NOMO-1 (cell line): ENCODE results near the gene SV2C.
A peak's percentile ranks its signal among the peaks of the same experiment; 100 is the strongest.

Source experiments
- DNase-seq, 2 experiments: peaks; one replicate each; lab custom pipeline; 2025; ENCODE audit not compliant: unreplicated experiment in 2 of 2; lab: John Stamatoyannopoulos, UW

SV2C gene

DNA sequence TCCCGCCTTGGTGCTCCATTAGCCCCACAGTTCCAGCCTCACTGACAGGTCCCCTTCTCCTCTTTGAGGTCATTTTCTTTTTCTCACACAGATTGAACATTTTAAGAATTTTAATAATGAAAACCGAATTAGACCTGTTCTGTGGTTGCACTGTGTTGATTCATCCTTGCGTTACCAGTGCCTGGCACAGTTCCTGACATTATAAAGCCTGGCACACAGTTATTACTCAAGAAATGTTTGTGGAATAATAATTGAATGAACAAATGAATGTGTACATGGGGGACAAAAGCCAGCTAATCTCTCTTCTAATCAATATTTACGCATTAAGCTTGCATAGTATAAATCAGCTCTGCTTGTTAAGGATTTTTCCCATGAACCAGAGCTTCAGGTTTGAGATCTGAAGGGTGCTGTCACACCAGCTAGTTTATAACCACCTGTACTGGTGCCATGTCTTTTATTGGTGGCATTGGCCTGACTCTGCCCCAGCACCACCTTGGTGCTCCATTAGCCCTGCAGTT lies 80.0 kb downstream of the SV2C start:
- no peak for DNase-seq

DNA sequence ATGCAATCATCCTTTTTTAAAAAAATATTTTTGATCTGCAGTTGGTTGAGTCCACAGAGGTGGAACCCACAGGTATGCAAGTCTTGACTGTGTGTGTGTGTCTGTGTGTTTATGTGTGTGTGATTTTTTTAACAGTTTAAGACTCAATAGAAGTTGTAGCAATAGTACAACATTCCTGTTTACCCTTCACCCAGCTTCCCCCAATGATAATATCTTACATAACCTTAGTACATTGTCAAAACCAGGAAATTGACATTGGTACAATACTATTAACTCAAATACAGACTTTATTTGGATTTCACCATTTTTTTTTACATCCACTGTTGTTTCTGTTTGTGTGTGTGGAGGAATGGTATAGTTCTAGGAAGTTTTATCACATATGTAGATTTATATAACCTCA lies 81.8 kb downstream of the SV2C start:
- no peak for DNase-seq

DNA sequence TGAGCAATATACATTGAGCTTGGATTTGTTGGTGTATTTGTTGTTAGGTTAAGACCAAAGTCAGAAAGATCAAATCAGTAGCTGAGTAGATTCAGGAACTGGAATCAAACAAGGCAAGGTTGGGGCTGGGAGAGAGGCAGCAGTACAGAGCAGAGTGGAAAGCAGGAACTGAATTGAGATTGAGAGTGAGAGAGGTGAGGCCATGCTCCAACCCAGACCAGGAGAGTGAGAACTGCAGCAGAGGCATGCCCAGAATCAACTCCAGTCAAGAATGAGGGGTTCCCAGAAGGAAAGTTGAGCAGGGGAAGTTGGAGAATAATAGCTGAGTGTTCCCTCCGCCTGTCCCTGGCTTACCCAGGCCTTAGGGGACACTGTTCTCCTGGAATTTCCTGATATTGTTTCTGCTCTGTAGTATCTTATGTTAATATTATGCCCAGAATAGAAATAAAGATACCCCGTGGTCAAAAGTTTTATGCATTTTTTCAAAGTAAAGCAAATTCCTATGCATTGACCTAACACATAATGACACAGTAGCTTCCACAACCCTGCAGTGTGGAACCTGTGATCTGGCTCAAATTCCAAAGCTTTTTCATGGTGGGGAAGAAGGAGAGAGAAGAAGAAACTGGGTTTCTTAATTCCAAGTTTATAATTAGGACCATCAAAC lies 82.7 kb downstream of the SV2C start:
- no peak for DNase-seq

DNA sequence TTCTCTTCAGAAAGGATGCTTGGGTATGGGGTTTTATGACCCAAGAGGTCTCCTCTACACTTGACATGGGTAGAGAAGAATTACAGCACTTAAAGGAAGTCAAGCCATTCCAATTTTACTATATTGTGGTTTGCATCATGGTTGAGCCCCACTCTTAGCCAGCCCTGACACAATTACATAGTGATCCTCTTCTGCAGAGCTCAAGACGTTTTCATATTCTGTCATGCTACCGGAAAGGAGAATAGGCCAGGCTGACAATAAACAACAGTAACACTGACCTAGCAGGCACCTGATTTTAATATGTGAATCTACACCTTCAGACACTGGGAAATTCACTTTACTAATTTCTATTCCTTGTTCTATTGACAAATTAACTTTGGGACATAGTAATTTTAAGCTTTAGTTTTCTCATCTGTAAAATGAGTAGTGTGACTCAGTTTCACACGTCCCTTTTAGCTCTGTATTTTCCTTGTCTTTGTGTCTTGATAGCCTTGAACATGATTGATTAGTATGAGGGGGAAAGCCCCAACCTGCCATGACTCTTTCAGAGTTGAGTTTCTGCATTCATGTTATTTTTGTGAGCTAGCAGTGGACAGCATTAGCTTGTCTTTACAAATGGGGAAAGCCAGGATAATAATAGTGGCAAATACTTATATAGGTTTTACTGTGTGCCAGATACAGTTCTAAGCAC lies 83.8 kb downstream of the SV2C start:
- no peak for DNase-seq

DNA sequence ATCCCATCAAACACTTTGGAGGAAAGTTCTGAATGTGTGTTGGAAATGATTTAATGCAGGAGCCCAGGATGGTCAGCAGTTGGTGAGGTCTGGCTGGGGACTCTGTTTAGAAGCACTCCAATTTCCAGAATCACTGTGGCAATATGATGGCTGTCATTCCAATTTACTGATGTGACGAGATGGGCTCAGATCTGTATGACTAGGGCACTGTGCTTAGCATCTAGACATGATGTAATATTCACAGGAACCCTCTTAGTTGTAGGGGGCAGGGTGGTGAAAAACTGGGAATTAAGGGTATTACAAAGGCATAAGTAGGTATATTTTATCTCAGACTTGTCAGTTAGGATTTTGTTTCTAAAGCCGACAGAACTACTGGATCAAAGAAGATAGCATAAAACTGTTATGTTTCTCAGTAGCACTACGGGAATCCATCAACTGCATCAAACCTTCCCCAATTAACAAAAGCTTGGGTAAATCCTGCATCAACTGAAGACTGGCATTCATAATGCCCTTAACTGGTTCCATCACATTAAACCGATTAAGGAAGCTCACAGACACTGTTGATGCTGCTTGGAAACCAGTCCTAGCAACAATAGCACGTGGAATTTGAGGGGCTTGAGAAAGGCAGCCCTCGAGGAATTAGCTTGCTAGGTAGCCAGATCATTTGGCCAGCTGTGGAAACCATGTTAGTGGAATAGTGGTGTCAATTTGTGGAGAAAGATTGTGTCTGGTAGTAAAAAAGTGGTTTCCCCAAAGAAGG lies 86.1 kb downstream of the SV2C start:
- no peak for DNase-seq

DNA sequence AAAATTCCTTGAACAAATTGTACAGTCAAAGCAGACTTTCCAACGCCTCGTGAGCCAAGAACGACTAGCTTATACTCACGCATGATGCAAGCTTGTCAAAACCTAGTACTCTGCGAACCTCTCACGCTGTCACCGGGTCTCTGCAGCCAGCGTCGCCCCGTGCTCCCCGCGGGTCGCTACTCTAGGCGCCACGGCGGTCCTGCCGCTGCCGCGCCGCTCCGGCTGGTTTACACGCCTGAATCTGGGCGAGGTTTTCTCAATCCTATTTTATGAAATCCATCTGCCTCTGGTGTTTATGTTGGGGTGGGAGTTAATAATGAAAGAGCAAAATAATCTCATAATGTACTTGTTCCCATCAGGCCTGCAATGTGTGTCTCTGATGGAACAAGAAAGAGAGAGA lies 90.9 kb downstream of the SV2C start:
- no peak for DNase-seq

DNA sequence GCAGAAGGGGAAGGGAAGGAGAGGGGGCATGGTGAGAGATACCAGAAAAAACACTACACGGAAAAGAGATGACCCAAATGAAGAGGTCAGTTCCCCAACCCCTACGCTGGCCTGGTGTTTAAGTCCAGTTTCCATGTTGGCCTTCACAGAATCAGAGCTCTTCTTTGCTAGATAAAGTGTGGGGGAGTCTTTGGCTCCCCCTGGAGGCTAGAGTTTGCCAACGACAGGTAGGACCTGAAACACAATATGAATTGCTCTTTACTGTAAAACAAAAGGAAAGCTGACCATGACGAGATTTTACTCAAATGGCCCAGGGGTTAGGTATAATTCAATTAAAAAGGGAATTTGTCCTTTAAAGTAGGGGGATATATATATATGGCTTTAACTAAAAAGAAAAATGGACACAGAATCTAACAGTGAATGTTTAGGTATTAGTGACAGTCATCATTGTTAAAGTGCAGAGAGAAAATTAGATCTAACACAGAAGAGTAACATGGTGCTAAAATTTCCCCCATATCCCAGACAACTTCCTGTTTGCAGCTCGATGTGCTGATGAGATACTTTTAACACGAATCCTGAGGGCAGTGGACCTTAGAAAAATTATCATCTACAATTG lies 92.0 kb downstream of the SV2C start:
- DNase-seq, result peak; percentile 23 to 32

DNA sequence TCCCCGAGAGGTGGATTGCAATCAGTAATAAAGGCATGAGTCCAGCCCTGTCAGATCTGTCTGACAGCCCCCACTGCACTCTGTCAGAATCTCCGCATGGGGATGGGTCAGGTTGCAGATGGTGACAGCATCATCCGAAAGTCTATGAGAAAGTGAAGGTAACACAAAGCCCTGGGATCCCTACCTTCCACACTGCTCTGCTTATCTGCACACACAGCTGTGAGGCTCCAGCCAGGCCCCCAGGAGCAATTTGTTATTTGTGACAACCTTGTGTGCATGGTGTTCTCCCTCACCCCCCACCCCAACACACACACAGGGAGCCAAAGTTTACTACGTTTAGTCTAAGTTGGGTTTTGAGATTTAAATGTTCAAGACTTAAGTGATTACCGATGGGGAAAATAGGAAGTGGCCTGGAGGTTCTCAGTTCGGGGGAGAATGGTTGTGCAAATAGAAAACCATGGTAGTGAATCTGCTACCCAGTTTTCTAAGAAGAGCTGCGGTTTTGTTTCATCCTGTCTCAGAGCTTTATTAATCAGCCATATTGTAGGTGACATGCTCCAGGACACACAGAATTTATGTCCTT lies 92.7 kb downstream of the SV2C start:
- DNase-seq, result peak; percentile 43 to 64

DNA sequence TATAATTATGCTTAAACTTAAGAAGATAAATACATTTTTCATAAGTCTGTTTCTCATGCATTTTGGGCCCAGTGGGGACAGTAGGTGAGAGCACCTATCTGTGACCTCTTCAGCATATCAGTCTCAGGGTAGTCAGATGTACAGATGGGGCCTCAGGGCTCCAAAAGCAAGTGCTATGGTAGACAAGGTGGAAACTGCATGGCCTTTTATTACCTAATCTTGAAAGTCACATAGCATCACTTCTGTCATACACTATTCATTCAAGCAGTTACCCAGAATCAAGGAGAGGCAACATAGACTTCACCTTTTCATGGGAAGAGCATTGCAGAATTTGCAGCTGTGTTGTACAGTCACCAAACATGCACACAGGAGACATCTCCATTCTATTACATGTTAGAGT lies 94.8 kb downstream of the SV2C start:
- no peak for DNase-seq

DNA sequence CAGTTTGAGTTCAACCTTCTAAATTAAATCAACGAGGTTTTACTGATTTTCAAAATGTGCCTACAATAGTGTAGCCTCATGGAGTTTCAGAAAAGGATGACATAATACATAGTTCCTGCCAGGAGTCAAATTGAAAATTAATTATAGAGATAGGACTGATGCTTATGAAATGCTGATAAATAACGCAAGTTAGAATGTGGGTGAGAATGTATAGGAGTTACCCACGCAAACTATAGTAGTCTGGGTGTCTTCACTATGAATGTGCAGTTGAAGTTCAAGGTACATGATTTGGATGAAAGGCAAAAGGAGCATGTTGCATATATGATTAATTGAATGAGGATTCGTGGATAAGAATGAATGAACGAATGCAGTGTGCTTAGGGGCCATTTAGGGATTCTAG lies 95.7 kb downstream of the SV2C start:
- DNase-seq, result no peak

DNA sequence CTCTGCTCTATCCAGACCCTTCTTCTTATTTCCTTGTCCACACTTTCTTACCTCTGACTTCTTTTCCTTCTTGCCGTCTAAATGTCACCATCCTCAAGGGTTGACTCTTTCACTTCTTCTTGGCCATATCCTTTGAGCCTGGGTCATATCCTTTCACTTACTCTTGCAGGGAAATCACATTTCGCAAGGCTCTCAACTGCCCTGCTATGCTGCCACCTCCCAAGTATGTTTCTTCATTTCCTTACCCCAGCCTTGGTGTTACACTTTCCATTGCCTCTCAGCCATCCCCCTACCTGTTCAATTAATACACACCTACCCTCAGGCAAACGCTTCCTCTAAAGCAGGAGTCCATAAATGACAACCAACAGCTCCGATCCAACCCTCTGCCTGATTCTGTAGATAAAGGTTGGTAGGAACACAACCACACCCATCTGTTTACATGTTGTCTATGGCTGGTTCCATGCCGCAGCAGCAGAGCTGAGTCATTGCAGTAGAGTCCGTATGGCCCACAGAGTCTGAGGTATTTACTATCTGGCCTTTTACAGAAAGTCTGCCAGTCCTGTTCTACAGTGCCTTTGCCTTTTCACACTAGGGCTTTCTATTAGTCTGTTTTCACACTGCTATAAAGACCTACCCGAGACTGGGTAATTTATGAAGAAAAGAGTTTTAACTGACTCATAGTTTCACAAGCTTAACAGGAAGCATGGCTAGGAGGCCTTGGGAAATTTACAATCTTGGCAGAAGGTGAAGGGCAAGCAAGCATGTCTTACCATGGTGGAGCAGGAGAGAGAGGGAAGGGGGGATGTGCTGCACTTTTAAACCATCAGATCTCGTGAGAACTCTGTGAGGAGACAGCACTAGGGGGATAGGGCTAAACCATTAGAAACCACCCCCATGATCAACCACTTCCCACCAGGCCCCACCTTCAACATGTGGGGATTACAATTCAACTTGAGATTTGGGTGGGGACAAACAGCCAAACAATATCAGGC lies 97.9 kb downstream of the SV2C start:
- DNase-seq, result peak; percentile 86

DNA sequence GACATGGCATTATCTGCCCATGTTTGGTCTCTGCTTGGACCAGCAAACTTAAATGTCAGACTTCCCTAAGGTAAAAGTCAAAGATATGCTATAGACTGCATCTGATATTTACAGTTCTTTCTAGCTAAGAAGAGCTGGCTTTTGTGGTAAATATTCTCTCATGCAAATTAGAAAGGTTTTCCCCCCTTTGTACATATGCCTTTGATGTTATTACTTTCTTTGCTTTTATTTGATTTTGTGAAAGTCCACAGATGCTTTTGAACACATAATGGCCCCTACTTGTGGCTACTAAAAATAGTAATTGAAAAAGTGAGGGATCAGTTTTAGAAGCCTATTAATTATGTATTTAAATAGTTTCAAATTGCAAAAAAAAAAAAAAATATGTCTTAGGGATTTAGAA lies 104.2 kb downstream of the SV2C start:
- DNase-seq, result no peak

DNA sequence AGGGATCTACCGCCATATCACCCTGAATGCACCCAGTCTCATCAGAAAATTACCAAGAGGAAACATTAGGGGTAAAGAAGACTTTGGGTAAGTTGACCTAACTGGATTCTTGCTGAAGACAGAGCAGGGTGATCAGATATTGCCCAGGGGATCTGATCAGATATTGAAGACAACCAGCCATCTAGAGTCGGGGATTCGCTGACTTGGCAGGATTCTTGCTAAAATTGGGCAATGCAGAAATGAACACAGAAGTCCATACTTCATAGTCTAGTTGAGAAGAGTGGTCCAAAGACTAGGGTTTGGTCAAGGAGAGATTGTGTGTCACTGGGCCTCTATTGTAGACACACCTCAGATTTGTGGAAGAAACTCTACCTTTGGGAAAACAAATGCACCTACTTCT lies 107.2 kb downstream of the SV2C start:
- no peak for DNase-seq

DNA sequence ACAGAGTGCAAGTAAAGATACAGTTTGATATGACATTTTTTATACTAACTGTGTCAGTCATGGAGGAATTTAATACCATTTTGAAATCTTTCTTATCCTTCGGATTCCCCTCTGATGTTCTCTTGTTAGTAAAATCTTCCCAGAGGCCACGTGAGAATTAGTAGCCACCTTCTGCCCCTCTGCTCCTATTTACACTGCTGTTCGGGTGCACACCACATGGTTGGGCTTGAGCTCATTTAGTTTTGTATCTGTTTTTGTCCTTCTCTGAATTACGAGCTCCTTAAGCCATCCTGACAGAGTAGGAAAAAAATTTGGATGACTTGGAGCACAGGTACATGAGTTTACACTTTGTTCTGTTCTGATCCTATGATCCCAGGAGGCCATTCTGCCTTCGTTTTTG lies 109.7 kb downstream of the SV2C start:
- DNase-seq, result no peak

DNA sequence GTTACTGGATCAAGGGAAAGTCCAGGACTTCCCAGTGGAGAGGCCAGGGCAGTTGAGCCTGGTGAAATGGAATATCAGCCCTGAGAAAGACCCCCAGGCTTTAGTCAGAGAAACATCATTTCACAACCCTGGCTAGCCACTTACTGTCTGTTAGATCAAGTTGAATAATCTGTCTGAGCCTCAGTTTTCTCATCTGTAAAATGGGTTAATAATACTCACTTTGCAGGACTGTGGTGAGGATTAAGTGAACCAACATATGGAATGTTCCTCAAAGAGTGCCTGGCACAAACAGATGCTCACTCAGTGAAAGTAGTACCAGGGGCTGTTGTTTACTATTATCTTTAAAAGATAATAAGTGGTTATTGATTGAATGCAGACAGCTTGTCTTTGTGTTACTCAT lies 110.5 kb downstream of the SV2C start:
- DNase-seq, result no peak

DNA sequence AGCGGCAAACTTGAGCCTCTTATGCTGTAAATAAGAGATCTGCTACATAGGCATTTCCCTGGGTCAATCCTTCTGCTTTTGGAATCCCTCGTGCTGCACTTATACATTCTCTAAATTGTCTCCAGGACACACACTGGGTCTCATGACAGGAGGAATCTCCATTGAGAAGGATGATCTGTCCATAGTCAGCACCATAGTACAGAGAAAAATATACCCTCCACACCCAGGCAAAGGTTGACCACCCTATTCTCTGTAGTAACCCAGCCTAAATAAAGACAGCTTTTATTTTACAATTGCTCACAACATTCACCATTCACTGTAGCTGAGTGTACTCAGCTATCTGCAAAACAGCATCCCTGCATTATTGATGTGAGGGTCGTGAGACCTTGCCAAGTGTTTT lies 111.2 kb downstream of the SV2C start:
- DNase-seq, result no peak

DNA sequence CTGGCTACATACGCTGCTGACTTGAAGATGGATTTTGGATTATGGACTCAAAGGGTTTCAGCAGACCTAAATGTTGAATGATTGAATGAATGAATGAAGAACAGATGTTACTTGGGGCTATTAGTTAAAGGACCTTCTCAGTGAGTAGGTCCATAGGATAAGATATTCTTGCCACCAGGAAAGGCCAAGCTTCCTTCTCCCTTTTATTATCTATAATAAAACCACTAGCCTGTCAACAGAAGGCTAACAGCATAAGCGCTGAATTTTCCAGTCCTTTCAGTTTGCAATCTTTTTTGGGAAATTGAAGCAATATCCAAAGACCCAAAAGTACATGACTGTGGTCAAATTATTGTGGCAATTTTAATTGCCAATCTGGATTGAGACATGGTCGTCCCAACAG lies 113.3 kb downstream of the SV2C start:
- no peak for DNase-seq

DNA sequence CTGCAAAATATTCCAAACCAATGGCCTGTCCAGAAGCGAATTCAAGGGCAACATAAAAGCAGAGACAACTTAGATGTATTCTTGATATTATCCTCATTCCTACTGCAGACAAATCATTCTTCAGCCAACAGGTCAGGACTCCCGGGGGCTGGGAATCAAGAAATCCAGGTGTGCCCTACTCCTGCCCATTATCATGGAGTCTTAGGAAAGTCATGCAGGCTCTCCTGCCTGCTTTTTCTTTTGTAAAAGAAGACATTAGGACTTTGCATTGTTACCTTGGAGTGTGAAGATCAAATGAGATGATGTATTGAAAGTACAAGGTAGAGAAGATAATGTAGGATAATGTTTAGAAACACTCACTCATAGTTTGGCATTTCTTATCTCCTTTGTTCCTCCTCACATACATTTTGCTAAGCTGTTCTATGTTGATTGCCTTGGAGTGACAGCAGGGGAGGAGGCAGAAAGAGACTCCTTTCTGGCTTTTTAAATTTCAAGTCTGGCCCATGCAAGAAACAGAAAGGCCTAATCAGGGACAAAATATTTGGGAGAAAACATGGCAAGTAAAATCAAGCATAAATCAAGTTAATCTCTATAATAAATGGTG lies 113.8 kb downstream of the SV2C start:
- DNase-seq, result no peak

DNA sequence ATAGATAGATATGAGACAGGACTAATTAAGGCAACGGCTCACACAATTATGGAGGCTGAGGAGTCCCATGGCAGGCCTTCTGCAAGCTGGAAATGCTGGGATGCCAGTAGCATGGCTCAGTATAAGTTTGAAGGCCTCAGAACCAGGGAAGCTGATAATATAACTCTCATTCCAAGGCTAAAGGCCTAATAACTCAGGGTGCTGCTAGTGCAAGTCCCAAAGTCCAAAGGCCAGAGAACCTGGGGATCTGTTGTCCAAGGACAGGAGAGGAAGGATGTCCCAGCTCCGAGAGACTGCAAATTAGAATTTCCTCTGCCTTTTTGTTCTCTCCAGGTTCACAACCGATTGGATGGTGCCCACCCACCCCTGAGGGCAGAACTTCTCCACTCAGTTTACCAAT lies 114.5 kb downstream of the SV2C start:
- DNase-seq, result no peak
